ENCODE measurements around the gene ARHGAP4.

Gene ARHGAP4

GRCh38 chrX:153950127-153950526 is 24.1 kb upstream of the ARHGAP4 start:
- FAIRE-seq: no peak
- TF ChIP-seq, protein P1, sequence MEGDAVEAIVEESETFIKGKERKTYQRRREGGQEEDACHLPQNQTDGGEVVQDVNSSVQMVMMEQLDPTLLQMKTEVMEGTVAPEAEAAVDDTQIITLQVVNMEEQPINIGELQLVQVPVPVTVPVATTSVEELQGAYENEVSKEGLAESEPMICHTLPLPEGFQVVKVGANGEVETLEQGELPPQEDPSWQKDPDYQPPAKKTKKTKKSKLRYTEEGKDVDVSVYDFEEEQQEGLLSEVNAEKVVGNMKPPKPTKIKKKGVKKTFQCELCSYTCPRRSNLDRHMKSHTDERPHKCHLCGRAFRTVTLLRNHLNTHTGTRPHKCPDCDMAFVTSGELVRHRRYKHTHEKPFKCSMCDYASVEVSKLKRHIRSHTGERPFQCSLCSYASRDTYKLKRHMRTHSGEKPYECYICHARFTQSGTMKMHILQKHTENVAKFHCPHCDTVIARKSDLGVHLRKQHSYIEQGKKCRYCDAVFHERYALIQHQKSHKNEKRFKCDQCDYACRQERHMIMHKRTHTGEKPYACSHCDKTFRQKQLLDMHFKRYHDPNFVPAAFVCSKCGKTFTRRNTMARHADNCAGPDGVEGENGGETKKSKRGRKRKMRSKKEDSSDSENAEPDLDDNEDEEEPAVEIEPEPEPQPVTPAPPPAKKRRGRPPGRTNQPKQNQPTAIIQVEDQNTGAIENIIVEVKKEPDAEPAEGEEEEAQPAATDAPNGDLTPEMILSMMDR (IDR thresholded peaks at IDR 0.05; ENCODE audit: insufficient read depth, missing control alignments): no peak
- DNase-seq (ENCODE audit: insufficient read length, low spot score): no peak

- TF ChIP-seq, protein P1 (IDR thresholded peaks at IDR 0.05; ENCODE audit: insufficient read depth, missing control alignments): no peak
- DNase-seq (ENCODE audit: insufficient read length, low spot score) (no peak), FAIRE-seq (no peak)
Measured at GRCh38 chrX:153948847-153949805, 23.1 kb upstream of the ARHGAP4 start.

DNA sequence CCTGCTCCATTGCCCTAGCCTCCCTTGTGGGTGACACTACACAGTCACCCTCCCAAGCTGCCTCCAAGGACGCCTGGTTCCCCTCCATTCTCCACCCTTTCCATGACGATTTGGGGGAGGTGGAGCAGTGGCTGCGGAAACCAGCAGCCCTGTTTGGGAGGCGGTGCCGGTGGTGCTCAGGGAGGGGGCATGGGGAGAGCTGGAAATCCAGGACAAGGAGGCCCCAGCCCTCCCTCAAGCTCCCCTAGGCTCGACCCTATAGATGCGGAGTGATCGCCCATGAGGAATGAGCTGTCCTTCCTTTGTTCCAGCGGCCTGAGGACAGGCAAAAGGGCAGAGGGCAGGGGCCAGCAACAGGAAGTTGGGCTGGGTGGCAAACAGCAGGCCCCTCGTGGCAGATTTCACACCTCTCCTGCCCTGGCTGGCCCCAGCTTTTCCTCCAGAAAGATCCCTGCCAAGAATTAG is 22.0 kb upstream of the ARHGAP4 start:
- TF ChIP-seq, protein P1 (IDR thresholded peaks at IDR 0.05; ENCODE audit: insufficient read depth, missing control alignments): no peak
- no peak for FAIRE-seq

GRCh38 chrX:153947009-153947769 is 21.1 kb upstream of the ARHGAP4 start:
- peak; percentile 58 for DNase-seq (ENCODE audit: insufficient read length, low spot score)
- TF ChIP-seq, protein P1 (IDR thresholded peaks at IDR 0.05; ENCODE audit: insufficient read depth, missing control alignments): peak; percentile 62
- no peak for FAIRE-seq

More for the DNA sequence above, 22.0 kb upstream of the ARHGAP4 start:
- DNase-seq (ENCODE audit: insufficient read length, low spot score): no peak

- TF ChIP-seq, protein P1 (IDR thresholded peaks at IDR 0.05; ENCODE audit: insufficient read depth, missing control alignments): no peak
- DNase-seq (ENCODE audit: insufficient read length, low spot score): no peak
- no peak for FAIRE-seq
Measured at GRCh38 chrX:153945956-153946943, 20.2 kb upstream of the ARHGAP4 start.

DNA sequence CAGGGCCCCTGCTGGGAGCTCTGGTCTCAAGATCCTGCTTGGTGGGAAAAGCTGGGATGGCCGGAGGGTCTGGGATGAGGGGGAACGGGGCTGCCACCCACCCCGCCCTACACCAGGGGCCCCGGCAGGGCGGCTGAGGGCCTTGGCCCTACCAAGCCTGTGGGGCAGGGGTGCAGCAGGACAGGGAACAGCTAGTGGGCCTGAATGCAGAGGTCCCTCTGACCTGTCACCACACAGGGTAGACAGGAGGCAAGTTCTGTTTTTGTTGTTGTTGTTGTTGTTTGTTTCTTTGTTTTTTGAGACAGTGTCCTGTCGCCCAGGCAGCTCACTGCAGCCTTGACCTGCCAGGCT is 18.7 kb upstream of the ARHGAP4 start:
- TF ChIP-seq, protein P1 (IDR thresholded peaks at IDR 0.05; ENCODE audit: insufficient read depth, missing control alignments): no peak
- no peak for DNase-seq (ENCODE audit: insufficient read length, low spot score)
- FAIRE-seq: no peak
